ENCODE measurements around the gene BAZ1A.

DNA sequence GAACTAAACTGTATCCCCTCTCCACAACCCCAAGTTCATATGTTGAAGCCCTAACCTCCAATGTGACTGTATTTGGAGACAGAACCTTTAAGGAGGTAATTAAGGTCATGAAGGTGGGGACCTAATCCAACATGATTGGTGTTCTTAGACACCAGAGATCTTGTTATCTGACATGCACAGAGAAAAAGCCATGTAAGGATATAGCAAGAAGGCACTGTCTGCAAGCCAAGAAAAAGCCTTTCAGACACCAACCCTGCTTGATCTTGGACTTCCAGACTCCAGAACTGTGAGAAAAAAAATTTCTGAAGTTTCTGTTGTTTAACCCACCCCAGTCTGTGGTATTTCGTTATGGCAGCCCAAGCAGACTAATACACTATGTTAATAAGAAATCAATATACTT, 98.5 kb downstream of the BAZ1A start:
- TF ChIP-seq POLR2AphosphoS5 (IDR thresholded peaks at IDR 0.05; ENCODE audit: low read depth, low read length): no peak
- TF ChIP-seq, protein P1, sequence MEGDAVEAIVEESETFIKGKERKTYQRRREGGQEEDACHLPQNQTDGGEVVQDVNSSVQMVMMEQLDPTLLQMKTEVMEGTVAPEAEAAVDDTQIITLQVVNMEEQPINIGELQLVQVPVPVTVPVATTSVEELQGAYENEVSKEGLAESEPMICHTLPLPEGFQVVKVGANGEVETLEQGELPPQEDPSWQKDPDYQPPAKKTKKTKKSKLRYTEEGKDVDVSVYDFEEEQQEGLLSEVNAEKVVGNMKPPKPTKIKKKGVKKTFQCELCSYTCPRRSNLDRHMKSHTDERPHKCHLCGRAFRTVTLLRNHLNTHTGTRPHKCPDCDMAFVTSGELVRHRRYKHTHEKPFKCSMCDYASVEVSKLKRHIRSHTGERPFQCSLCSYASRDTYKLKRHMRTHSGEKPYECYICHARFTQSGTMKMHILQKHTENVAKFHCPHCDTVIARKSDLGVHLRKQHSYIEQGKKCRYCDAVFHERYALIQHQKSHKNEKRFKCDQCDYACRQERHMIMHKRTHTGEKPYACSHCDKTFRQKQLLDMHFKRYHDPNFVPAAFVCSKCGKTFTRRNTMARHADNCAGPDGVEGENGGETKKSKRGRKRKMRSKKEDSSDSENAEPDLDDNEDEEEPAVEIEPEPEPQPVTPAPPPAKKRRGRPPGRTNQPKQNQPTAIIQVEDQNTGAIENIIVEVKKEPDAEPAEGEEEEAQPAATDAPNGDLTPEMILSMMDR (IDR thresholded peaks at IDR 0.05 in 2 of 3, conservative IDR thresholded peaks at IDR 0.05 in 1 of 3; ENCODE audit: borderline replicate concordance in 1 of 3, insufficient read depth in 1 of 3, low read depth in 2 of 3, low read length in 2 of 3): no peak

Data from HCT116 (cell line).